WTC11 (cell line): ENCODE measurements around the gene ZFY. TPM values are rescaled to one million over a fixed set of nuclear protein-coding genes. Genes with fewer than 3 reads are reported as not detected.

Source experiments
- ATAC-seq: fragments of 200-7000 bp; cut with Tn5 transposase; 2 replicates; pipeline ENCODE4 v1.10.0; 2021; ENCODE audit warnings: mild to moderate bottlenecking, moderate library complexity
- CTCF ChIA-PET: fragments of 300-600 bp; sonication (Branson Sonifier 250); formaldehyde crosslinking; loops from one replicate; lab custom pipeline; 2021; ENCODE audit warnings: antibody characterized with exemption; lab: Charles Lee
- POLR2A ChIA-PET: fragments of 350-600 bp; sonication (Branson Sonifier 250); formaldehyde crosslinking; loops from one replicate; lab custom pipeline; 2021; ENCODE audit warnings: antibody characterized with exemption; lab: Charles Lee
- DNase-seq: peaks from one replicate; pipeline ENCODE4 v3.0.0; 2021; ENCODE audit warnings: low spot score
- H3K27ac Mint-ChIP-seq: 2 replicates; pipeline ENCODE4 v1.8.0; 2021; ENCODE audit warnings: mixed read lengths
- H3K27me3 Mint-ChIP-seq: 2 replicates; pipeline ENCODE4 v1.8.0; 2021; ENCODE audit warnings: low read depth, mild to moderate bottlenecking, moderate library complexity, mixed read lengths
- H3K36me3 Mint-ChIP-seq: 2 replicates; pipeline ENCODE4 v1.8.0; 2021; ENCODE audit warnings: mixed read lengths
- H3K4me1 Mint-ChIP-seq: 2 replicates; pipeline ENCODE4 v1.8.0; 2022; ENCODE audit warnings: mixed read lengths
- H3K4me3 Mint-ChIP-seq: 2 replicates; pipeline ENCODE4 v1.8.0; 2021; ENCODE audit warnings: mild to moderate bottlenecking, moderate library complexity, mixed read lengths
- H3K9me3 Mint-ChIP-seq: 2 replicates; pipeline ENCODE4 v1.8.0; 2021; ENCODE audit warnings: mixed read lengths
- AFF4 ChIP-seq: sonication (generic); formaldehyde crosslinking; IDR thresholded peaks from 2 replicates; pipeline ENCODE4 v1.8.1; 2023; ENCODE audit warnings: mild to moderate bottlenecking, missing genetic modification reagents, borderline replicate concordance
- AR ChIP-seq: fragments of 250-450 bp; sonication (Bioruptor Pico); IDR thresholded peaks from 2 replicates; pipeline ENCODE4 v1.9.0; 2021; ENCODE audit warnings: mild to moderate bottlenecking
- ARID4B ChIP-seq: sonication (generic); formaldehyde crosslinking; IDR thresholded peaks from 2 replicates; pipeline ENCODE4 v1.8.0; 2023; ENCODE audit warnings: missing genetic modification reagents, mild to moderate bottlenecking, borderline replicate concordance
- ELF4 ChIP-seq: sonication (generic); formaldehyde crosslinking; IDR thresholded peaks from 2 replicates; pipeline ENCODE4 v1.8.1; 2022; ENCODE audit warnings: low read depth, mild to moderate bottlenecking, moderate library complexity, missing genetic modification reagents
- FOXJ3 ChIP-seq: sonication (generic); formaldehyde crosslinking; IDR thresholded peaks from 2 replicates; pipeline ENCODE4 v1.9.0; 2021; ENCODE audit warnings: missing genetic modification reagents, mild to moderate bottlenecking, borderline replicate concordance
- MAX ChIP-seq: sonication (generic); formaldehyde crosslinking; IDR thresholded peaks from 2 replicates; pipeline ENCODE4 v1.8.0; 2022; ENCODE audit warnings: mild to moderate bottlenecking, missing genetic modification reagents
- NFYB ChIP-seq: sonication (generic); formaldehyde crosslinking; conservative IDR thresholded peaks from 2 replicates; pipeline ENCODE4 v1.8.0; 2022; ENCODE audit warnings: low read depth, missing genetic modification reagents
- OVOL2 ChIP-seq: fragments of 250-450 bp; sonication (Bioruptor Pico); IDR thresholded peaks from 2 replicates; pipeline ENCODE4 v1.9.0; 2021; ENCODE audit warnings: mild to moderate bottlenecking, borderline replicate concordance
- RELA ChIP-seq: sonication (generic); formaldehyde crosslinking; IDR thresholded peaks from 2 replicates; pipeline ENCODE4 v1.8.1; 2022; ENCODE audit warnings: missing genetic modification reagents, mild to moderate bottlenecking, borderline replicate concordance
- SMAD3 ChIP-seq: sonication (generic); formaldehyde crosslinking; IDR thresholded peaks from 2 replicates; pipeline ENCODE4 v1.8.0; 2022; ENCODE audit warnings: missing genetic modification reagents, mild to moderate bottlenecking, borderline replicate concordance
- SP1 ChIP-seq: sonication (generic); formaldehyde crosslinking; conservative IDR thresholded peaks from 2 replicates; pipeline ENCODE4 v1.8.1; 2022; ENCODE audit warnings: missing genetic modification reagents
- ZNF138 ChIP-seq: sonication (generic); formaldehyde crosslinking; conservative IDR thresholded peaks from 2 replicates; pipeline ENCODE4 v1.8.1; 2022; ENCODE audit warnings: mild to moderate bottlenecking, moderate library complexity, missing genetic modification reagents
- ZNF263 ChIP-seq: sonication (generic); formaldehyde crosslinking; IDR thresholded peaks from 2 replicates; pipeline ENCODE4 v1.8.1; 2022; ENCODE audit warnings: low read depth, mild to moderate bottlenecking, moderate library complexity, missing genetic modification reagents
- ZNF281 ChIP-seq: sonication (generic); formaldehyde crosslinking; IDR thresholded peaks from 2 replicates; pipeline ENCODE4 v1.8.0; 2023; ENCODE audit warnings: mild to moderate bottlenecking, missing genetic modification reagents
- ZNF512 ChIP-seq: sonication (generic); formaldehyde crosslinking; IDR thresholded peaks from 2 replicates; pipeline ENCODE4 v1.8.1; 2022; ENCODE audit warnings: missing genetic modification reagents, borderline replicate concordance
- ZNF532 ChIP-seq: fragments of 250-450 bp; sonication (Bioruptor Pico); IDR thresholded peaks from 2 replicates; pipeline ENCODE4 v1.9.0; 2021; ENCODE audit warnings: mild to moderate bottlenecking, borderline replicate concordance
- total RNA-seq: library from RNA; stranded (reverse); gene quantifications from 3 replicates; pipeline ENCODE4 v1.2.3, GENCODE V29; 2021

Gene ZFY
- total RNA-seq, 1 experiment from 2014 or later: 6.0 TPM

GRCh38 chrY:3003846-3004245 is 68.7 kb downstream of the ZFY start:
- H3K27me3 Mint-ChIP-seq: no peaks in the 10 kb centered on the region; the same call in 1 of the 2 replicates
- CTCF ChIA-PET: no interaction called here
- peak; percentile 12 for DNase-seq
- peaks cover 33% of the 10 kb centered on the region for H3K4me1 Mint-ChIP-seq
- POLR2A ChIA-PET: no interaction called here
- H3K9me3 Mint-ChIP-seq: peaks cover 5% of the 10 kb centered on the region; the same call in 1 of the 2 replicates
- H3K27ac Mint-ChIP-seq: peak overlapping the region; percentile 86
- peak overlapping the region; percentile 35 for H3K4me3 Mint-ChIP-seq
- ATAC-seq: peak; percentile 92
- H3K36me3 Mint-ChIP-seq: no peaks in the 10 kb centered on the region
- TF ChIP-seq RELA (CRISPR knock-in tag): no peak
- no peak for TF ChIP-seq ZNF138 (CRISPR knock-in tag)
- TF ChIP-seq ARID4B (CRISPR knock-in tag): no peak
- no peak for TF ChIP-seq ELF4
- no peak for TF ChIP-seq AR
- no peak for TF ChIP-seq AFF4
- no peak for TF ChIP-seq ZNF512 (CRISPR knock-in tag)
- no peak for TF ChIP-seq SP1 (CRISPR knock-in tag)
- TF ChIP-seq MAX: no peak
- no peak for TF ChIP-seq ZNF281 (CRISPR knock-in tag)
- TF ChIP-seq ZNF532: no peak
- TF ChIP-seq FOXJ3 (CRISPR knock-in tag): no peak
- TF ChIP-seq OVOL2 (CRISPR knock-in tag): no peak
- no peak for TF ChIP-seq ZNF263 (CRISPR knock-in tag)
- no peak for TF ChIP-seq SMAD3 (CRISPR knock-in tag)
- no peak for TF ChIP-seq NFYB
